Right atrium auricular region (tissue), 2 donors: ENCODE measurements around the gene PAX2. TPM values are rescaled to one million over a fixed set of nuclear protein-coding genes. Genes with fewer than 3 reads are reported as not detected.

Experiments
- DNase-seq: peaks from one replicate; pipeline ENCODE4 v3.0.0-alpha.2; 2019; ENCODE audit warnings: low spot score
- H3K27ac ChIP-seq, 2 donors: fragments of 200-600 bp; sonication (generic); 1 replicate in 1 of 2; 2 replicates in 1 of 2; pipeline ENCODE4 v1.5.1; 2016 to 2019
- H3K27me3 ChIP-seq, 2 donors: fragments of 200-600 bp; sonication (generic); one replicate each; pipeline versions ENCODE4 v1.5.1 to v1.6.0; 2017 to 2019
- H3K36me3 ChIP-seq: fragments of 200-600 bp; sonication (generic); one replicate; pipeline ENCODE4 v1.5.1; 2016
- H3K4me1 ChIP-seq, 2 donors: fragments of 200-600 bp; sonication (generic); one replicate each; pipeline versions ENCODE4 v1.5.1 to v1.6.0; 2017 to 2019
- H3K4me3 ChIP-seq, 2 donors: fragments of 200-600 bp; sonication (generic); 1 replicate in 1 of 2; 2 replicates in 1 of 2; pipeline ENCODE4 v1.5.1; 2017 to 2019; ENCODE audit warnings: mild to moderate bottlenecking in 1 of 2, moderate library complexity in 1 of 2
- H3K9me3 ChIP-seq, 2 donors: fragments of 200-600 bp; sonication (generic); one replicate each; pipeline ENCODE4 v1.5.1; 2019
- CTCF ChIP-seq, 2 donors: fragments of 200-600 bp; sonication (generic); IDR thresholded peaks; one replicate each; pipeline ENCODE4 v1.5.1; 2019; ENCODE audit warnings: antibody characterized with exemption in 2 of 2
- total RNA-seq, 2 donors: library from RNA; depleted of rRNA; stranded (reverse); fragments of >200 nt; gene quantifications; one replicate each; pipeline ENCODE4 v1.1.0, GENCODE V29; 2016

PAX2 gene
- total RNA-seq, 2 donors from 2014 or later = not detected

DNA sequence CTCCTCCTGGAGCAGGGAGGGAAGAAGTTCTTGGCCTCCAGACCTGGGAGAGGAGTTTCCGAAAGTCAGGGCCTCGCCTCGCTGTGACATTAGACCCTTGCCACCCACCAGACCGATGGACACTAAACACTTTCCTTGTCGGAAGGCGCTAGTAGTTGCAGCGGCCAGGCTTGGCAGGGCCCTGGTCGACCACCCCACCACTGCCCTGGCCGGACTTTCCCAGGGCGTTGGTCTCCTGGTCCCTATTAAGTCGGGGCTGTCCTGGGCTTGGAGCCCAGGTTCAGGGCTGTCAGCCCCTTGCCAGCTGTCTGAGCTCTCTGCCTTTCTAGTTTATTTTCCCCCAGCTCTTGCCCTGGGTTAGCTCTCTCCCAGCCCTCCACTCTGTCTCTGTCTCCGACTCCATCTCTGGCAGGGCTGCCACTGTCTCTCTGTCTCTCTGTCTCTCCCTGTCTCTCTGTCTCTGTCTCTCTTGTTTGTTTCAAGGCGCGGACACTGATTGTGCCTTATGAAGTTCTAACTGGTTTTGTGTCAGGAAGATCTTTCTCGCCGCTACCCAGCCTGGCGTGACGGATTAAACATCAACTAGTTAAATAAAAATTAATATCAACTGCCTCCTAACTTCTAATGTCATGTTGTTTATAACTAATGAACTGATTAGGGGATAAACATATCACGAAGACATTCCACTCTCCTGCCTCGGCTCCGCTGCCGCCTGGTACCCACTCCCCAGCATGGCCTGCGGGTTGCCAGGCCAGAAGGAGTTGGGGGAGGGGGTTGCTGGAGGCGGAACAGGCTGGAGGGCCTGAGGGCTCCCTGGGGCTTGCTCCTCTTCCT is 13.8 kb upstream of the PAX2 start:
- no peak for DNase-seq
- Histone ChIP-seq H3K4me3 (no peak overlapping the region), H3K27ac (no peak overlapping the region), H3K36me3 (no peaks in the 10 kb centered on the region), H3K4me1 (peaks cover 0 to 29% of the 10 kb centered on the region in 2 donors), H3K9me3 (no peaks in the 10 kb centered on the region), H3K27me3 (peaks cover 31 to 61% of the 10 kb centered on the region in 2 donors)
- TF ChIP-seq CTCF (IDR thresholded peaks at IDR 0.05) = no peak

DNA sequence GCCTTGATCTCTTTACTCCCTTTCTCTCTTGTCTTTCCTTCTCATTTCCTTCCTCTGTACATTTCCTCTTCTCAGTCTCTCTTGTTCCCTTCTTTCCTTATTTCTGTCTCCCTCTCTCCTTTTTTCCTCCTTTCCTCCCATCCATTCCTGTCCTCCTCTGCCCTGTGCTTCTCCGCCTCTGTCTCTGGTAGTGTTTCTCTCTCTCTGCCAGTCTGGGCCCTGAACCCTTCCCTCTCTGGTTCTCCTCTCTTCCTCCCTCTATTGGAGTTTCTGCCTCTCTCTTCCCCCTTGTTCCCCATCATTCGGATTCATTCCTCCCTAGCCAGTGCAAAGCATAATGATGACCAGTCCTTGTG is 13.2 kb upstream of the PAX2 start:
- Histone ChIP-seq H3K27ac (no peak overlapping the region), H3K9me3 (no peaks in the 10 kb centered on the region), H3K27me3 (peaks cover 37 to 65% of the 10 kb centered on the region in 2 donors), H3K4me1 (peaks cover 0 to 32% of the 10 kb centered on the region in 2 donors), H3K4me3 (no peak overlapping the region), H3K36me3 (no peaks in the 10 kb centered on the region)
- no peak for TF ChIP-seq CTCF (IDR thresholded peaks at IDR 0.05)
- no peak for DNase-seq

GRCh38 chr10:100733329-100733728 is 12.1 kb upstream of the PAX2 start:
- no peaks in the 10 kb centered on the region for H3K36me3 ChIP-seq
- TF ChIP-seq CTCF (IDR thresholded peaks at IDR 0.05) = no peak
- peaks cover 48 to 67% of the 10 kb centered on the region in 2 donors for H3K27me3 ChIP-seq
- peaks cover 0 to 42% of the 10 kb centered on the region in 2 donors for H3K4me1 ChIP-seq
- H3K27ac ChIP-seq = no peak overlapping the region
- DNase-seq = no peak
- no peaks in the 10 kb centered on the region for H3K9me3 ChIP-seq
- no peak overlapping the region for H3K4me3 ChIP-seq

GRCh38 chr10:100734295-100735086 is 10.9 kb upstream of the PAX2 start:
- H3K9me3 ChIP-seq = no peaks in the 10 kb centered on the region
- peaks cover 55 to 73% of the 10 kb centered on the region in 2 donors for H3K27me3 ChIP-seq
- no peak overlapping the region for H3K4me3 ChIP-seq
- DNase-seq = no peak
- peaks cover 0 to 47% of the 10 kb centered on the region in 2 donors for H3K4me1 ChIP-seq
- TF ChIP-seq CTCF (IDR thresholded peaks at IDR 0.05) = no peak
- no peak overlapping the region for H3K27ac ChIP-seq
- no peaks in the 10 kb centered on the region for H3K36me3 ChIP-seq

- no peak for DNase-seq
- no peak for TF ChIP-seq CTCF (IDR thresholded peaks at IDR 0.05)
- no peaks in the 10 kb centered on the region for H3K36me3 ChIP-seq
- H3K4me1 ChIP-seq = peaks cover 0 to 45% of the 10 kb centered on the region in 2 donors
- no peak overlapping the region for H3K4me3 ChIP-seq
- H3K27ac ChIP-seq = no peak overlapping the region
- H3K27me3 ChIP-seq = peaks cover 55 to 73% of the 10 kb centered on the region in 2 donors
- H3K9me3 ChIP-seq = no peaks in the 10 kb centered on the region
These were observed 10.4 kb upstream of the PAX2 start for GRCh38 chr10:100735087-100735336.
